HG02943 (cell line): ENCODE results near the gene POLR2B.
A peak's percentile ranks its signal among the peaks of the same experiment; 100 is the strongest.
"Not testable (repeated sequence)": the region's sequence is repeated elsewhere in the genome, so short reads cannot be mapped to it uniquely, and the experiment has no call there.

Experiments used
- ATAC-seq: cut with Tn5 transposase; IDR thresholded peaks from one replicate; pipeline ENCODE4 v1.9.1; 2021; ENCODE audit warnings: mild to moderate bottlenecking, low read depth, moderate library complexity; ENCODE audit not compliant: unreplicated experiment

The POLR2B gene

GRCh38 chr4:56978750-56979303, at the start of gene POLR2B:
TSS of gene POLR2B (plus strand) at chr4:56978896. CDS start at chr4:56978986, 90 bp downstream.
- peak; percentile 48 for ATAC-seq

DNA sequence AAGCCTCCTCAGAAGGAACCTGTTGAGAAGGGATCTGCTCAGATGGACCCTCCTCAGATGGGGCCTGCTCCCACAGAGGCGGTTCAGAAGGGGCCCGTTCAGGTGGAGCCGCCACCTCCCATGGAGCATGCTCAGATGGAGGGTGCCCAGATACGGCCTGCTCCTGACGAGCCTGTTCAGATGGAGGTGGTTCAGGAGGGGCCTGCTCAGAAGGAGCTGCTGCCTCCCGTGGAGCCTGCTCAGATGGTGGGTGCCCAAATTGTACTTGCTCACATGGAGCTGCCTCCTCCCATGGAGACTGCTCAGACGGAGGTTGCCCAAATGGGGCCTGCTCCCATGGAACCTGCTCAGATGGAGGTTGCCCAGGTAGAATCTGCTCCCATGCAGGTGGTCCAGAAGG, 48.1 kb upstream of the POLR2B start:
- no peak for ATAC-seq

DNA sequence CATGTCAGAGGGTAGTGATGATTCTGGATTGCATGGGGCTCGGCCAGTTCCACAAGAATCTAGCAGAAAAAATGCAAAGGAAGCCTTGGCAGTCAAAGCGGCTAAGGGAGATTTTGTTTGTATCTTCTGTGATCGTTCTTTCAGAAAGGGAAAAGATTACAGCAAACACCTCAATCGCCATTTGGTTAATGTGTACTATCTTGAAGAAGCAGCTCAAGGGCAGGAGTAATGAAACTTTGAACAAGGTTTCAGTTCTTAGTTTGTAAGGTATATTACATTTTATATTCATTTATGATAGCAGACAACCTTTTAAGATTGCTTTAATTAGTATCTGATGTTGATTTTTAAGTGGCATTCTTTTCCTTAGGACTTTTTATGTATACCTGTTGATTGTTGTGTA, 46.8 kb upstream of the POLR2B start:
- ATAC-seq, result peak; percentile 57

DNA sequence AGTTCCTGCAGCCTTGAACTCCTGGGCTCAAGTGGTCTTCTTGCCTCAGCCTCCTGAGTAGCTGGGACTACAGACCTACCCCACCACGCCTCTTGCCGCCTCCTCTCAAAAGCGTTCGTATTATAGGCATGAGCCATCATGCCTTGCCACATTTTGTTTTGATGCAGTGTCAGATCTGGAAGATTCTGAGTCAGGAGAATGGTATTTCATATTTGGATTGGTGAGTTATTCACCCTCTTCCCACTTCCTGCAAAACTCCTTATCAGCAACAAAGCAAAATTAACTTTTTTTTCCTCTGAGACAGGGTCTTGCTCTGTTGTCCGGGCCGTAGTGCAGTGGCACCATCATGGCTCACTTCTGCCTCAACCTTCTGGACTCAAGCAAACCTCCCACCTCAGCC, 41.4 kb upstream of the POLR2B start:
- ATAC-seq, result no peak

GRCh38 chr4:56939826-56940225, 38.9 kb upstream of the POLR2B start:
- not testable (repeated sequence) for ATAC-seq

GRCh38 chr4:56940403-56940802, 38.3 kb upstream of the POLR2B start:
- no peak for ATAC-seq

GRCh38 chr4:56940971-56941370, 37.7 kb upstream of the POLR2B start:
- ATAC-seq, result no peak

GRCh38 chr4:56941403-56941802, 37.3 kb upstream of the POLR2B start:
- no peak for ATAC-seq

- no peak for ATAC-seq
Observed at GRCh38 chr4:56953680-56954520, 24.8 kb upstream of the POLR2B start.

- ATAC-seq, result no peak
Observed at GRCh38 chr4:56958111-56958517, 20.6 kb upstream of the POLR2B start.

- no peak for ATAC-seq
Observed at GRCh38 chr4:56959100-56959499, 19.6 kb upstream of the POLR2B start.

DNA sequence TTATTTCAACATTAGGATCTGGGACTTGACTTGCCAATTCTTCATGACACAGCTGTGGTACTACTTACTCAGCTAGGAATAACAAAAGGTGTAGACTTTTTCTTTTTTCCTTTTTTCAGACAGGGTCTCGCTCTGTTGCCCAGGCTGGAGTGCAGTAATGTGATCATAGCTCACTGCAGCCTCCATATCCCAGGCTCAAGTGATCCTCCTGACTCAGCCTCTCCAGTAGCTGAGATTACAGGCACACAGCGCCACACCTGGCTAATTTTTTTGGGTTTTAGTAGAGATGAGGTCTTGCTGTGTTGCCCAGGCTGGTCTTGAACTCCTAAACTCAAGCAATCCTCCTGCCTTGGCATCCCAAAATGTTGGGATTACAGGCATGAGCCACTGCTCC, 17.6 kb upstream of the POLR2B start:
- ATAC-seq, result no peak

- ATAC-seq, result no peak
Observed at GRCh38 chr4:56971383-56971782, 7.3 kb upstream of the POLR2B start.

DNA sequence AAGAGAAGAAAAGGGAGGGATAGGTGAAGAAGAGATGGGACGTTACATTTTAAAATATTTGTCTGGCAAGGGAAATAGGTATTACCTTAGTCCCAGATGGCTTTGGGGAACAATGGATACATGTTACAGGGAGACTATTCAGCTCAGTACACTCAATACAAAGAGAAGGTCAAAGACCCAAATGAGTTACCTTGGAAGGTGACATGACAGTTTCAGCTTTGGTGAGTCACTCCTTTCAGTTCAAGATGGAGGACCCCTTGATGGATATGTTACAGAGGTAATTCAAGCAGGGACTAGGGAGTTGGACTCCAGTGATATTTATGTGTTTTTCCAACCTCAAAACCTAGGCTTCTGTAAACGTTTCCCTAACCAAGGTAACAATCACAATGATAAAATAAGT, 6.3 kb upstream of the POLR2B start:
- ATAC-seq, result no peak

- no peak for ATAC-seq
Observed at GRCh38 chr4:56972809-56973208, 5.9 kb upstream of the POLR2B start.

GRCh38 chr4:56973336-56973735, 5.4 kb upstream of the POLR2B start:
- ATAC-seq, result no peak

DNA sequence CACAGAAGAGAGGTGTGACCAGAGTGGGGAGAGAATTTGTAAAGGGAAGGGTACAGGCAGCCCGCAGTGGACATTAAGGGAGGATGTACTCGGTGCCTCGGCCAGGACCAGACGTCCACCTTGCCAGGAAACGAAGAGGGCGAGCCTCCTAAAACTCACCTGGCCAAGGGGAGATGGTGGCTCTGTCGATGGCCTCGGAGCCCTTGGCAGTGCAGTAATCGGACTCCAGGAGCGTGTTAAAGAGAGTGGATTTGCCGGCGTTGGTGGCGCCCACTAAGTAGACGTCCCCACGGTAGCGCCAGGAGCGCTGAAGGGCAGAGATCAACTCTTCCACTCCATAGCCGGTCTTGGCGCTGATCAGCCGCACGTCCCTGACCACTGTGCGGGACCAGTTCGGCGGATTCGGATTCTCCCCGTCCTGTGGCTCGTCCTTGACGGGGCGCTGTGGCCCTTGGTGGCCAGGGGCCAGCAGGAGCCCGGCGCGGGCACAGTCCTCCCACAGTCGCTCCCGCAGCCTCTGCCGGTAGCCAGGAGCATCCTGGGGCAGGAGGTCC, 2.3 kb upstream of the POLR2B start:
- ATAC-seq, result no peak

DNA sequence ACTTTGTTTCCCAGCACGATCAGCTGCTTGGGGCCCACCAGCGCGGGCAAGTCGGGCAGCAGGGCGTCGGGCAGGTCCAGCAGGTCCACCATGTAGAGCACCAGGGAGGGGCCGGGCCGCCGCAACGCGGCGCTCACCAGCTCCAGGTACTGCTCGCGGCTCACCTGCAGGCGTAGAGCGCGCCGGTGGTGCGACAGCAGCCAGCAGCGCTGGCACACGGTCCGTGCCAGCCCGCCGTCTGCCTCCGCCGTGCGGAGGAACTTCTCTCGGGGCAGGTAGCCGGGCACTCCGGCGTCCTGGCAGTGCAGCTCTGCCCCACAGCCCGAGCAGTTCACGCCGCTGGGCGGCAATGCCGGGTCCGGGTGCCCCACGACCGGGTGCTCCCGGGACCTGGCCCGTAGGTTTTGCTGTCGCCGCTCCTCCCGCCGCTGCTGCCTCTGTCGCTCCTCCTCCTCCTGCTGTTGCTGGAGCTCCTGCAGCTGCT, 1.8 kb upstream of the POLR2B start:
- peak; percentile 22 for ATAC-seq

- ATAC-seq, result peak; percentile 87
Observed at GRCh38 chr4:56977321-56978012, 1.2 kb upstream of the POLR2B start, which contains the start of gene NOA1. TSS of gene NOA1 (minus strand) at chr4:56977606. CDS start at chr4:56977585, 21 bp downstream.

DNA sequence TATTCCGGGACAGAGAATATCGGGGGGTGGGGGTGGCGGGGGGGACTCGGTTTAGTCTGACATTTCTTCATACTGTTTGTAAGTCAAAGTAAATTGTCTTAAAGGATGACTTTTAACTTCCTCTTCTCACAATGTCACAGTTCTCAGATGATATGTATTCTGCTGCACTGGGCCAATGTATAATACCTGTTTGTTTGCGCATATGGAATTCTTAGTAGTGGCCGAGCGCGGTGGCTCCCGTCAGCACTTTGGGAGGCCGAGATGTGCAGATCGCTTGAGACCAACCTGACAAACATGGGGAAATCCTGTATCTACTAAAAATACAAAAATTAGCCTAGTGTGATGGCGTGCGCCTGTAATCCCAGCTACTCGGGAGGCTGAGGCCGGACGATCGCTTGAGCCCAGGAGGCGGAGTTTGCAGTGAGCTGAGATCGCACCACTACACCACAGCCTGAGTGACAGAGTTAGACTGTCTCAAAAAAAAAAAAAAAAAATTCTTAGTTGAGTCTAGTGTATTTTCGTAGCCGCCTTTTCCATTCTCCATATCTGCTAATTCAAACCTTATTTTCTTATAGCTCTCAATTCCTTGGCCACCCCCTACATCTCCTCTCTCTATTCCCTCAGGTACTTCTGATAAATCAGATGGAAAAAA, 851 bp downstream of the POLR2B start:
- ATAC-seq, result no peak
